H9 (cell line): ENCODE data around the gene PDE7B. TPM values are rescaled to one million over a fixed set of nuclear protein-coding genes. Genes with fewer than 3 reads are reported as not detected.

Experiments
- DNase-seq: peaks from one replicate; pipeline ENCODE4 v3.0.0-alpha.2; 2017
- H2AFZ ChIP-seq: one replicate; pipeline ENCODE4 v1.6.1; 2013; ENCODE audit warnings: mild to moderate bottlenecking, low read length, control low read depth, moderate library complexity
- H2AK5ac ChIP-seq: 2 replicates; pipeline ENCODE4 v1.6.1; 2013; ENCODE audit warnings: low read length, control low read depth, mixed read lengths; ENCODE audit not compliant: insufficient read length
- H2BK120ac ChIP-seq: one replicate; pipeline ENCODE4 v1.6.1; 2013; ENCODE audit warnings: low read depth, mild to moderate bottlenecking, low read length, control low read depth, inconsistent platforms; ENCODE audit not compliant: poor library complexity, severe bottlenecking
- H2BK12ac ChIP-seq: 2 replicates; pipeline ENCODE4 v1.6.1; 2013; ENCODE audit warnings: low read length, control low read depth, mixed read lengths, low read depth; ENCODE audit not compliant: insufficient read length
- H2BK15ac ChIP-seq: 2 replicates; pipeline ENCODE4 v1.6.1; 2013; ENCODE audit warnings: low read depth, low read length, control low read depth
- H2BK20ac ChIP-seq: one replicate; pipeline ENCODE4 v1.6.1; 2013; ENCODE audit warnings: low read depth, mild to moderate bottlenecking, low read length, control low read depth, inconsistent platforms; ENCODE audit not compliant: poor library complexity, severe bottlenecking
- H2BK5ac ChIP-seq: 2 replicates; pipeline ENCODE4 v1.6.1; 2013; ENCODE audit warnings: low read length, control low read depth, mixed read lengths; ENCODE audit not compliant: insufficient read length
- H3K14ac ChIP-seq: 2 replicates; pipeline ENCODE4 v1.6.1; 2013; ENCODE audit warnings: low read length, control low read depth; ENCODE audit not compliant: insufficient read depth
- H3K18ac ChIP-seq: 2 replicates; pipeline ENCODE4 v1.6.1; 2013; ENCODE audit warnings: low read depth, mild to moderate bottlenecking, mixed read lengths, low read length, control low read depth; ENCODE audit not compliant: insufficient read length
- H3K23ac ChIP-seq: 2 replicates; pipeline ENCODE4 v1.6.1; 2013; ENCODE audit warnings: low read length, control low read depth, mixed read lengths, low read depth; ENCODE audit not compliant: insufficient read length
- H3K23me2 ChIP-seq: 2 replicates; pipeline ENCODE4 v1.6.1; 2013; ENCODE audit warnings: low read depth, mild to moderate bottlenecking, mixed read lengths, low read length, control low read depth; ENCODE audit not compliant: insufficient read length, poor library complexity, severe bottlenecking
- H3K27ac ChIP-seq: 2 replicates; pipeline ENCODE4 v1.5.1; 2013; ENCODE audit warnings: low read length, control low read depth, mixed read lengths, low read depth; ENCODE audit not compliant: insufficient read length
- H3K27me3 ChIP-seq: 2 replicates; pipeline ENCODE4 v1.6.1; 2013; ENCODE audit warnings: low read length, control low read depth, inconsistent platforms; ENCODE audit not compliant: insufficient read depth
- H3K4ac ChIP-seq: 2 replicates; pipeline ENCODE4 v1.6.1; 2013; ENCODE audit warnings: low read depth, mild to moderate bottlenecking, control low read depth, inconsistent platforms, low read length, moderate library complexity
- H3K4me1 ChIP-seq: 2 replicates; pipeline ENCODE4 v1.6.1; 2013; ENCODE audit warnings: low read length, control low read depth, inconsistent platforms; ENCODE audit not compliant: insufficient read depth
- H3K4me2 ChIP-seq: 2 replicates; pipeline ENCODE4 v1.6.1; 2013; ENCODE audit warnings: low read length, control low read depth, mixed read lengths; ENCODE audit not compliant: insufficient read length, insufficient read depth
- H3K56ac ChIP-seq: 2 replicates; pipeline ENCODE4 v1.6.1; 2013; ENCODE audit warnings: low read depth, mild to moderate bottlenecking, mixed read lengths, low read length, control low read depth; ENCODE audit not compliant: insufficient read length
- H3K79me1 ChIP-seq: 2 replicates; pipeline ENCODE4 v1.6.1; 2013; ENCODE audit warnings: low read depth, mild to moderate bottlenecking, moderate library complexity, low read length, control low read depth, inconsistent platforms; ENCODE audit not compliant: insufficient read depth, poor library complexity, severe bottlenecking
- H3K79me2 ChIP-seq: 2 replicates; pipeline ENCODE4 v1.6.1; 2013; ENCODE audit warnings: low read length, control low read depth, inconsistent platforms; ENCODE audit not compliant: insufficient read depth
- H3K9ac ChIP-seq: 2 replicates; pipeline ENCODE4 v1.6.1; 2013; ENCODE audit warnings: low read length, control low read depth, mixed read lengths; ENCODE audit not compliant: insufficient read length; ENCODE audit errors: extremely low read depth
- H3K9me3 ChIP-seq: one replicate; pipeline ENCODE4 v1.6.1; 2013; ENCODE audit warnings: low read depth, low read length, inconsistent platforms; ENCODE audit not compliant: control insufficient read depth
- H3T11ph ChIP-seq: one replicate; pipeline ENCODE4 v1.6.1; 2013; ENCODE audit warnings: mild to moderate bottlenecking, low read length, control low read depth, inconsistent platforms
- H4K20me1 ChIP-seq: one replicate; pipeline ENCODE4 v1.6.1; 2013; ENCODE audit not compliant: control insufficient read depth, insufficient read length, insufficient read depth
- H4K5ac ChIP-seq: 2 replicates; pipeline ENCODE4 v1.6.1; 2013; ENCODE audit warnings: low read depth, mild to moderate bottlenecking, mixed read lengths, low read length, control low read depth; ENCODE audit not compliant: insufficient read length
- H4K8ac ChIP-seq: replicated peaks from 2 replicates; pipeline ENCODE4 v1.6.1; 2013; ENCODE audit warnings: low read length, control low read depth, mixed read lengths, low read depth; ENCODE audit not compliant: insufficient read length
- H4K91ac ChIP-seq: 2 replicates; pipeline ENCODE4 v1.6.1; 2013; ENCODE audit warnings: low read depth, mild to moderate bottlenecking, moderate library complexity, mixed read lengths, low read length, control low read depth; ENCODE audit not compliant: insufficient read length
- H3K27ac Mint-ChIP-seq, 3 experiments: 2 replicates in 2 of 3; 3 replicates in 1 of 3; pipeline ENCODE4 v1.8.0; 2020 to 2021; ENCODE audit warnings: mixed read lengths in 3 of 3, mild to moderate bottlenecking in 1 of 3, moderate library complexity in 1 of 3
- H3K27me3 Mint-ChIP-seq: 2 replicates; pipeline ENCODE4 v1.8.0; 2021; ENCODE audit warnings: low read depth, mild to moderate bottlenecking, moderate library complexity, mixed read lengths
- H3K36me3 Mint-ChIP-seq, 3 experiments: 2 replicates in 2 of 3; 3 replicates in 1 of 3; pipeline ENCODE4 v1.8.0; 2020 to 2021; ENCODE audit warnings: low read depth in 3 of 3, mixed read lengths in 3 of 3; ENCODE audit not compliant: insufficient read depth in 1 of 3
- H3K4me1 Mint-ChIP-seq, 2 experiments: 2 replicates each; pipeline ENCODE4 v1.8.0; 2020; ENCODE audit warnings: mixed read lengths in 2 of 2
- H3K4me3 Mint-ChIP-seq, 2 experiments: 2 replicates in 1 of 2; 3 replicates in 1 of 2; pipeline ENCODE4 v1.8.0; 2020 to 2021; ENCODE audit warnings: mild to moderate bottlenecking in 2 of 2, mixed read lengths in 2 of 2, moderate library complexity in 1 of 2
- H3K9me3 Mint-ChIP-seq, 2 experiments: 2 replicates in 1 of 2; 3 replicates in 1 of 2; pipeline ENCODE4 v1.8.0; 2020; ENCODE audit warnings: mild to moderate bottlenecking in 2 of 2, mixed read lengths in 2 of 2, moderate library complexity in 1 of 2
- CTCF ChIP-seq: fragments of 200-600 bp; sonication (generic); conservative IDR thresholded peaks from 3 replicates; pipeline ENCODE4 v1.8.0; 2021; ENCODE audit warnings: antibody characterized with exemption, mild to moderate bottlenecking
- WGBS: extraction: QIAGEN DNeasy Blood & Tissue Kit; methylation state at CpG from one replicate; pipeline ENCODE4 v1.1.7; 2013; ENCODE audit warnings: missing lambda C conversion rate, low lambda C conversion rate, mixed read lengths; ENCODE audit not compliant: insufficient read length; ENCODE audit errors: extremely low coverage; 5-methylcytosine and 5-hydroxymethylcytosine counted together
- total RNA-seq: library from RNA; stranded (reverse); gene quantifications from 2 replicates; pipeline ENCODE4 v1.2.1, GENCODE V29; 2021

Gene PDE7B
- total RNA-seq, 1 experiment from 2014 or later: not detected

GRCh38 chr6:136084403-136084802 is 232.9 kb downstream of the PDE7B start:
- H3K9me3 ChIP-seq: no peaks in the 10 kb centered on the region
- TF ChIP-seq CTCF: no peak
- H3K79me2 ChIP-seq: no peaks in the 10 kb centered on the region
- H3T11ph ChIP-seq: no peak overlapping the region
- H2BK20ac ChIP-seq: no peak overlapping the region
- no peak overlapping the region for H3K14ac ChIP-seq
- H3K27ac ChIP-seq: no peak overlapping the region
- no peak overlapping the region for H2BK12ac ChIP-seq
- H3K23me2 ChIP-seq: no peaks in the 10 kb centered on the region
- H3K36me3 Mint-ChIP-seq: no peaks in the 10 kb centered on the region
- H3K18ac ChIP-seq: no peak overlapping the region
- H3K27me3 ChIP-seq: no peaks in the 10 kb centered on the region
- H2BK5ac ChIP-seq: no peak overlapping the region
- no peaks in the 10 kb centered on the region for H3K4me1 Mint-ChIP-seq
- H4K20me1 ChIP-seq: no peaks in the 10 kb centered on the region
- no peak overlapping the region for H3K27ac Mint-ChIP-seq
- no peak overlapping the region for H2BK120ac ChIP-seq
- DNase-seq: no peak
- H3K9me3 Mint-ChIP-seq: no peaks in the 10 kb centered on the region
- WGBS: no CpG with 5 or more reads among the region's 1 CpG
- H2BK15ac ChIP-seq: no peak overlapping the region
- no peak overlapping the region for H3K4me2 ChIP-seq
- H3K9ac ChIP-seq: no peak overlapping the region
- H3K79me1 ChIP-seq: no peaks in the 10 kb centered on the region
- H2AK5ac ChIP-seq: no peak overlapping the region
- no peak overlapping the region for H4K91ac ChIP-seq
- H3K23ac ChIP-seq: no peak overlapping the region
- no peaks in the 10 kb centered on the region for H3K4me1 ChIP-seq
- H3K27me3 Mint-ChIP-seq: no peaks in the 10 kb centered on the region; the same call in 1 of the 2 replicates
- H4K8ac ChIP-seq: no peak overlapping the region
- no peak overlapping the region for H2AFZ ChIP-seq
- H4K5ac ChIP-seq: no peak overlapping the region
- no peak overlapping the region for H3K4ac ChIP-seq
- H3K4me3 Mint-ChIP-seq: no peak overlapping the region
- no peak overlapping the region for H3K56ac ChIP-seq
